Measurements from ENCODE around the gene GPR35. TPM values are rescaled to one million over a fixed set of nuclear protein-coding genes. Genes with fewer than 3 reads are reported as not detected.
"Not testable (repeated sequence)": the region's sequence is repeated elsewhere in the genome, so short reads cannot be mapped to it uniquely, and the experiment has no call there.

GPR35 gene
- polyA plus RNA-seq, 3 donors = 1.7 to 3.2 (median 1.9) TPM

GRCh38 chr2:240645346-240645745 lies 20.1 kb downstream of the GPR35 start:
- no peak for DNase-seq (ENCODE audit: extremely low read depth in 1 of 11, low read depth in 9 of 11, low spot score in 4 of 11)

- DNase-seq (ENCODE audit: extremely low read depth in 1 of 11, low read depth in 9 of 11, low spot score in 4 of 11) = no peak
Measured at GRCh38 chr2:240645801-240646175, 20.5 kb downstream of the GPR35 start.

GRCh38 chr2:240646176-240646899 lies 21.1 kb downstream of the GPR35 start:
- DNase-seq (ENCODE audit: extremely low read depth in 1 of 11, low read depth in 9 of 11, low spot score in 4 of 11) = no peak

GRCh38 chr2:240646900-240647502 lies 21.7 kb downstream of the GPR35 start:
- no peak for DNase-seq (ENCODE audit: extremely low read depth in 1 of 11, low read depth in 9 of 11, low spot score in 4 of 11)

- DNase-seq (ENCODE audit: extremely low read depth in 1 of 11, low read depth in 9 of 11, low spot score in 4 of 11) = no peak
Measured at GRCh38 chr2:240647503-240648154, 22.3 kb downstream of the GPR35 start.

GRCh38 chr2:240648155-240648649 lies 22.9 kb downstream of the GPR35 start:
- no peak for DNase-seq (ENCODE audit: extremely low read depth in 1 of 11, low read depth in 9 of 11, low spot score in 4 of 11)

- no peak for DNase-seq (ENCODE audit: extremely low read depth in 1 of 11, low read depth in 9 of 11, low spot score in 4 of 11)
Measured at GRCh38 chr2:240648650-240649275, 23.5 kb downstream of the GPR35 start.

- DNase-seq (ENCODE audit: extremely low read depth in 1 of 11, low read depth in 9 of 11, low spot score in 4 of 11) = no peak
Measured at GRCh38 chr2:240649331-240649730, 24.1 kb downstream of the GPR35 start.

- no peak for DNase-seq (ENCODE audit: extremely low read depth in 1 of 11, low read depth in 9 of 11, low spot score in 4 of 11)
Measured at GRCh38 chr2:240650254-240650965, 25.1 kb downstream of the GPR35 start.

GRCh38 chr2:240651185-240651584 lies 25.9 kb downstream of the GPR35 start:
- DNase-seq (ENCODE audit: extremely low read depth in 1 of 11, low read depth in 9 of 11, low spot score in 4 of 11) = no peak

- no peak for DNase-seq (ENCODE audit: extremely low read depth in 1 of 11, low read depth in 9 of 11, low spot score in 4 of 11)
Measured at GRCh38 chr2:240655931-240656886, 30.9 kb downstream of the GPR35 start.

GRCh38 chr2:240659883-240660282 lies 34.6 kb downstream of the GPR35 start:
- not testable (repeated sequence) for DNase-seq (ENCODE audit: extremely low read depth in 1 of 11, low read depth in 9 of 11, low spot score in 4 of 11)

- DNase-seq (ENCODE audit: extremely low read depth in 1 of 11, low read depth in 9 of 11, low spot score in 4 of 11) = no peak
Measured at GRCh38 chr2:240662681-240663080, 37.4 kb downstream of the GPR35 start.

- DNase-seq (ENCODE audit: extremely low read depth in 1 of 11, low read depth in 9 of 11, low spot score in 4 of 11) = no peak
Measured at GRCh38 chr2:240663546-240664190, 38.4 kb downstream of the GPR35 start.

- DNase-seq (ENCODE audit: extremely low read depth in 1 of 11, low read depth in 9 of 11, low spot score in 4 of 11) = no peak
Measured at GRCh38 chr2:240664622-240665021, 39.3 kb downstream of the GPR35 start.

- DNase-seq (ENCODE audit: extremely low read depth in 1 of 11, low read depth in 9 of 11, low spot score in 4 of 11) = no peak
Measured at GRCh38 chr2:240670402-240670801, 45.1 kb downstream of the GPR35 start.

- no peak for DNase-seq (ENCODE audit: extremely low read depth in 1 of 11, low read depth in 9 of 11, low spot score in 4 of 11)
Measured at GRCh38 chr2:240670950-240671349, 45.7 kb downstream of the GPR35 start.

All from renal cortex interstitium (tissue), 11 donors.